Testis (tissue), 3 donors: ENCODE results near the gene SMO. TPM values are rescaled to one million over a fixed set of nuclear protein-coding genes. Genes with fewer than 3 reads are reported as not detected.
A peak's percentile ranks its signal among the peaks of the same experiment; 100 is the strongest.

Experiments
- DNase-seq: peaks from one replicate; pipeline ENCODE4 v3.0.0-alpha.2; 2019
- H3K27ac ChIP-seq, 2 donors: fragments of 200-600 bp; sonication (generic); one replicate each; pipeline ENCODE4 v1.5.1; 2019
- H3K27me3 ChIP-seq: fragments of 200-600 bp; sonication (generic); one replicate; pipeline ENCODE4 v1.5.1; 2019
- H3K36me3 ChIP-seq: fragments of 200-600 bp; sonication (generic); one replicate; pipeline ENCODE4 v1.5.1; 2017; ENCODE audit warnings: low read depth; ENCODE audit errors: missing control alignments
- H3K4me1 ChIP-seq: fragments of 200-600 bp; sonication (generic); one replicate; pipeline ENCODE4 v1.5.1; 2019
- H3K4me3 ChIP-seq, 2 donors: fragments of 200-600 bp; sonication (generic); one replicate each; pipeline ENCODE4 v1.5.1; 2017 to 2019
- H3K9me3 ChIP-seq: fragments of 200-600 bp; sonication (generic); one replicate; pipeline ENCODE4 v1.5.1; 2017
- POLR2A ChIP-seq: fragments of 450-650 bp; IDR thresholded peaks from one replicate; pipeline ENCODE4 v1.6.1; 2017; ENCODE audit warnings: antibody characterized with exemption, mild to moderate bottlenecking, moderate library complexity
- WGBS, 2 donors: methylation state at CpG; one replicate each; pipeline ENCODE4 v1.1.5; 2018; 5-methylcytosine and 5-hydroxymethylcytosine counted together
- intact Hi-C: fragments of 100-400 bp; cut with DNase I; formaldehyde crosslinking; loops from one replicate; pipeline ENCODE4 v1.15.1; 2023; ENCODE audit warnings: low total_unique reads
- polyA plus RNA-seq: library from polyadenylated mRNA; stranded (reverse); fragments of 350-450 nt; fragmentation: Illumina TruSeq; extraction: RNeasy Lipid Tissue Mini Kit (QIAGEN cat#74804); gene quantifications from one replicate; pipeline ENCODE4 v1.2.3, GENCODE V29; 2014; ENCODE audit warnings: low read depth, low replicate concordance; ENCODE audit not compliant: insufficient read depth
- total RNA-seq, 2 donors: library from RNA; depleted of rRNA; stranded (reverse); fragments of >200 nt; gene quantifications; one replicate each; pipeline ENCODE4 v1.2.3, GENCODE V29; 2016
- TF ChIP-seq, protein P1 (sequence below), 3 experiments: fragments of 450-650 bp in 2 of 3; fragments of 200-600 bp in 1 of 3; sonication (generic) in 1 of 3; IDR thresholded peaks; one replicate each; pipeline ENCODE4 v1.5.1; 2016 to 2019; ENCODE audit warnings: antibody characterized with exemption in 3 of 3, mild to moderate bottlenecking in 2 of 3, moderate library complexity in 1 of 3

SMO gene
- total and polyA plus RNA-seq, 3 donors from 2014 or later, result 11.9 to 22.8 (median 17.7) TPM

DNA sequence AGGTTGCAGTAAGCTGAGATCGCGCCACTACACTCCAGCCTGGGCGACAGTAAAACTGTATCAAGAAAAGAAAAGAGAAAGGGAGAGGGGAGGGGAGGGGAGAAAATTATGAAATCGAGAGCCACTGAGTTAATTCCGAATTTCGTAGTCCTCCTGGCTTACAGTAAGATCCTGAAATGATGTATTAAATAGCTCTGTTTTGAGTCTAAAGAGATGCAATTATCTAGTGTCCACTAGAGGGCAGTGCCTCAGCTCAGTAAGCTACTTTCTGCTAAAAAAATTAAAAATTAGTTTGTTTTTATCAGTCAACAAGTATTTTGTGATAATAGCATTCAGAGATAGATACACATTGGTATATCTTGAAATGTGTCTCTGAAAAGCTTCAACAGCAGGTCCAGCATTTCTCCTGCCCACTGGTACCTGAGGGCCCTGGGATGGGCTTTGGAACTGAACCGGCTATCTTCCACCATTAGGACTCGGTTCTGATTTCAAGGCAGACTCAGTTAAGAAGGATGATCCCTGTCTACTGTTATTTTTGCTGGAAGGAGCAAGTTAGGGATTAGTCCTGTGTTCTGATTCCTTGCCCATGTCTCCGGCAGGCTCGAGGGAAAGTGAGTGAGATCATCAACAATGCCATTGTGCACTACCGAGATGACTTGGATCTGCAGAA lies 24.4 kb upstream of the SMO start:
- H3K4me3 ChIP-seq, result no peak overlapping the region
- WGBS, 2 donors, result 60 to 63% methylated on average over 11 of the region's 11 CpGs
- no peaks in the 10 kb centered on the region for H3K36me3 ChIP-seq
- H3K4me1 ChIP-seq, result no peaks in the 10 kb centered on the region
- DNase-seq, result no peak
- H3K27me3 ChIP-seq, result no peaks in the 10 kb centered on the region
- TF ChIP-seq POLR2A, result no peak
- TF ChIP-seq, protein P1, sequence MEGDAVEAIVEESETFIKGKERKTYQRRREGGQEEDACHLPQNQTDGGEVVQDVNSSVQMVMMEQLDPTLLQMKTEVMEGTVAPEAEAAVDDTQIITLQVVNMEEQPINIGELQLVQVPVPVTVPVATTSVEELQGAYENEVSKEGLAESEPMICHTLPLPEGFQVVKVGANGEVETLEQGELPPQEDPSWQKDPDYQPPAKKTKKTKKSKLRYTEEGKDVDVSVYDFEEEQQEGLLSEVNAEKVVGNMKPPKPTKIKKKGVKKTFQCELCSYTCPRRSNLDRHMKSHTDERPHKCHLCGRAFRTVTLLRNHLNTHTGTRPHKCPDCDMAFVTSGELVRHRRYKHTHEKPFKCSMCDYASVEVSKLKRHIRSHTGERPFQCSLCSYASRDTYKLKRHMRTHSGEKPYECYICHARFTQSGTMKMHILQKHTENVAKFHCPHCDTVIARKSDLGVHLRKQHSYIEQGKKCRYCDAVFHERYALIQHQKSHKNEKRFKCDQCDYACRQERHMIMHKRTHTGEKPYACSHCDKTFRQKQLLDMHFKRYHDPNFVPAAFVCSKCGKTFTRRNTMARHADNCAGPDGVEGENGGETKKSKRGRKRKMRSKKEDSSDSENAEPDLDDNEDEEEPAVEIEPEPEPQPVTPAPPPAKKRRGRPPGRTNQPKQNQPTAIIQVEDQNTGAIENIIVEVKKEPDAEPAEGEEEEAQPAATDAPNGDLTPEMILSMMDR (IDR thresholded peaks at IDR 0.05), result peak; percentile 69 to 91 (median 81)
- no peaks in the 10 kb centered on the region for H3K9me3 ChIP-seq
- H3K27ac ChIP-seq, result no peak overlapping the region
- intact Hi-C loops, result no loop called here

- H3K9me3 ChIP-seq, result no peaks in the 10 kb centered on the region
- no peak for TF ChIP-seq POLR2A
- TF ChIP-seq, protein P1 (IDR thresholded peaks at IDR 0.05), result no peak
- intact Hi-C loops, result no loop called here
- H3K4me3 ChIP-seq, result no peak overlapping the region
- 94 to 98% methylated on average over 4 of the region's 4 CpGs for WGBS, 2 donors
- H3K27ac ChIP-seq, result no peak overlapping the region
- H3K27me3 ChIP-seq, result no peaks in the 10 kb centered on the region
- DNase-seq, result no peak
- H3K36me3 ChIP-seq, result no peaks in the 10 kb centered on the region
- peaks cover 19% of the 10 kb centered on the region for H3K4me1 ChIP-seq
These were observed 21.7 kb upstream of the SMO start for GRCh38 chr7:129166745-129167144.

DNA sequence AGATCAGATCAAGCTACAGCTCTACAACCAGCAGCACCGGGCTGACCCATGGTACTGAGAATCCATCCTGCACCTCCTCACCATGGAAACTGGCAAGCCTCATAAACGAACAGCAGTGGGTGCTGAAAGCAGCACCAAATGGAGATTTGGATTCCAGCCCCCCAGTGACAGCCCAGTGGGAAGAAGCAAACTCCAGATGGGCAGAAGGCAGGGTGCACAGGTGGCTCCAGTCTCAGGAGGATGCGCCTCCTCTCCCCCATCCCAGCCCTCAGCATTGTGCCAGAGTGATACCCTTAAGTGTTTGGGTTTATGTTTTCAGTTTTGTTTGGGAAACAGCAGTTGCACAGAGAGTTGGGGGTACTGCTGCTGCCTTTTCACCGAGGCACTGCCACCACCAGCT lies 20.6 kb upstream of the SMO start:
- 74 to 76% methylated on average over 3 to 4 of the region's 4 CpGs for WGBS, 2 donors
- TF ChIP-seq POLR2A, result no peak
- TF ChIP-seq, protein P1 (IDR thresholded peaks at IDR 0.05), result no peak
- no peaks in the 10 kb centered on the region for H3K27me3 ChIP-seq
- peak overlapping the region in 1 of 2 donors; percentile 23 for H3K27ac ChIP-seq
- H3K36me3 ChIP-seq, result no peaks in the 10 kb centered on the region
- no peak overlapping the region for H3K4me3 ChIP-seq
- no peak for DNase-seq
- intact Hi-C loops, result no loop called here
- no peaks in the 10 kb centered on the region for H3K9me3 ChIP-seq
- peaks cover 19% of the 10 kb centered on the region for H3K4me1 ChIP-seq

DNA sequence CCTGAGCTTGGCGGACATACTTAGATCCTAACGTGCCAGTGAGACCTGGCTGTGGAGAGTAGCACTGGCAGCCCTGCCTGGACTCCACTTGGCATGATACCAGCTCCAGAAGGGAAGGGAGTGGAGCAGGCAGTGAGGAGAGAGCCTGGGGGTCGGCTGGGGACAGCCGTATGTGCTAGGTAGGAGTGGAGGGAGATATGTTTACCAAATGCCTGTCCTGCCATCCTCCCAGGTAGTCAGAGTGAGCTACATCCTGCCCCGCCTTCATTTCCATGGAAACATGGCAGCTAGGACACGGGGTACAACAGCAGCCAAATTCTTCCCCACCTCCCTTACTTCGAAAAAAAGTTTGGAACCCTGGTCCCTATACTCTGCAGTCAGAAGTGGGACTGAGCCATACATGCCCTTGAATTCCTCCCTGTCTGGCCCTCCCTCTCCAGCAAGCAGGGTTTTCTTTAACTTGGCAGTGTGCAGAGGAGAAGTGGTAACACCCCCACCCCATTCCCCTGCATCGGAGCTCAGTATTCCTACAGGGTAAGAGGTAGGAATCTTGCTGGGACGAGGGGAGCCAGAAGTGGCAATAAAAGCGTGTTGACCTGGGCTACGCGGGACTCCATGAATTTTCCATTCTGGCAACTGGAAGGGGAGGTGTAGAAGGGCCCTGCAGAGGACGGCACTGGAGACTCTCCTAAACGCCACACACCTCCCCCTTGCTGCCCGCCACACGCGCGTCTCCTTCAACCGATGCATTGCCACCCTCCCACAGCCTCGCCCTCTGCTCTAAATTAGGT lies 20.0 kb upstream of the SMO start:
- Histone ChIP-seq H3K27me3 (no peaks in the 10 kb centered on the region), H3K9me3 (no peaks in the 10 kb centered on the region), H3K27ac (peak overlapping the region; percentile 68 to 79), H3K4me3 (peak overlapping the region in 1 of 2 donors; percentile 51), H3K4me1 (peaks cover 19% of the 10 kb centered on the region), H3K36me3 (no peaks in the 10 kb centered on the region)
- 18 to 22% methylated on average over 19 to 20 of the region's 20 CpGs for WGBS, 2 donors
- TF ChIP-seq, protein P1 (IDR thresholded peaks at IDR 0.05), result no peak
- no peak for TF ChIP-seq POLR2A
- no peak for DNase-seq
- intact Hi-C loops, result no loop called here
